ENCODE results near the gene CRYBB1.

CRYBB1 gene

GRCh38 chr22:26577081-26577480, 40.7 kb downstream of the CRYBB1 start:
- Histone ChIP-seq H3K27me3 (ENCODE audit: low read depth, low read length) (no peaks in the 10 kb centered on the region), H3K9me3 (ENCODE audit: insufficient read depth, low read length) (no peaks in the 10 kb centered on the region), H3K4me3 (ENCODE audit: low read length) (no peak overlapping the region), H2AFZ (ENCODE audit: low read depth, low read length) (no peak overlapping the region), H3K4me2 (ENCODE audit: low read length) (no peak overlapping the region), H3K4me1 (ENCODE audit: low read length) (peaks cover 14% of the 10 kb centered on the region), H3K36me3 (replicated peaks; ENCODE audit: low read depth, low read length) (no peaks in the 10 kb centered on the region), H4K20me1 (ENCODE audit: insufficient read depth, low read length) (no peaks in the 10 kb centered on the region), H3K9ac (ENCODE audit: low read length) (no peak overlapping the region), H3K27ac (ENCODE audit: low read length) (no peak overlapping the region), H3K79me2 (ENCODE audit: low read length) (no peaks in the 10 kb centered on the region)
- TF ChIP-seq EZH2phosphoT487 (IDR thresholded peaks at IDR 0.05; ENCODE audit: low read depth), result no peak
- no peak for TF ChIP-seq CTCF (IDR thresholded peaks at IDR 0.05; ENCODE audit: low read depth, low read length)

GRCh38 chr22:26576026-26576680, 41.7 kb downstream of the CRYBB1 start:
- Histone ChIP-seq H3K27ac (ENCODE audit: low read length) (no peak overlapping the region), H3K4me2 (ENCODE audit: low read length) (no peak overlapping the region), H3K27me3 (ENCODE audit: low read depth, low read length) (no peaks in the 10 kb centered on the region), H3K4me1 (ENCODE audit: low read length) (peaks cover 14% of the 10 kb centered on the region), H3K9me3 (ENCODE audit: insufficient read depth, low read length) (no peaks in the 10 kb centered on the region), H3K9ac (ENCODE audit: low read length) (no peak overlapping the region), H3K36me3 (replicated peaks; ENCODE audit: low read depth, low read length) (no peaks in the 10 kb centered on the region), H4K20me1 (ENCODE audit: insufficient read depth, low read length) (no peaks in the 10 kb centered on the region), H3K4me3 (ENCODE audit: low read length) (no peak overlapping the region), H2AFZ (ENCODE audit: low read depth, low read length) (no peak overlapping the region), H3K79me2 (ENCODE audit: low read length) (no peaks in the 10 kb centered on the region)
- TF ChIP-seq CTCF (IDR thresholded peaks at IDR 0.05; ENCODE audit: low read depth, low read length) (no peak), EZH2phosphoT487 (IDR thresholded peaks at IDR 0.05; ENCODE audit: low read depth) (no peak)

GRCh38 chr22:26574001-26574723, 43.7 kb downstream of the CRYBB1 start:
- no peaks in the 10 kb centered on the region for H3K79me2 ChIP-seq (ENCODE audit: low read length)
- H3K27ac ChIP-seq (ENCODE audit: low read length), result no peak overlapping the region
- peaks cover 4% of the 10 kb centered on the region for H3K4me1 ChIP-seq (ENCODE audit: low read length)

More at GRCh38 chr22:26574001-26574723, 43.7 kb downstream of the CRYBB1 start:
- Histone ChIP-seq H3K4me2 (ENCODE audit: low read length) (no peak overlapping the region), H3K36me3 (replicated peaks; ENCODE audit: low read depth, low read length) (no peaks in the 10 kb centered on the region), H2AFZ (ENCODE audit: low read depth, low read length) (no peak overlapping the region), H3K9me3 (ENCODE audit: insufficient read depth, low read length) (no peaks in the 10 kb centered on the region), H3K9ac (ENCODE audit: low read length) (no peak overlapping the region), H3K4me3 (ENCODE audit: low read length) (no peak overlapping the region), H3K27me3 (ENCODE audit: low read depth, low read length) (no peaks in the 10 kb centered on the region), H4K20me1 (ENCODE audit: insufficient read depth, low read length) (no peaks in the 10 kb centered on the region)
- TF ChIP-seq CTCF (IDR thresholded peaks at IDR 0.05; ENCODE audit: low read depth, low read length) (no peak), EZH2phosphoT487 (IDR thresholded peaks at IDR 0.05; ENCODE audit: low read depth) (no peak)
